Gastrocnemius medialis (tissue), 4 donors: Measurements from ENCODE around the gene LFNG. TPM values are rescaled to one million over a fixed set of nuclear protein-coding genes. Genes with fewer than 3 reads are reported as not detected.

Experiments
- ATAC-seq, 2 donors: fragments of 150-250 bp; one replicate each; pipeline ENCODE4 v1.9.1; 2016
- DNase-seq, 2 donors: peaks; one replicate each; pipeline ENCODE4 v3.0.0-alpha.2; 2019
- H3K27ac ChIP-seq, 4 donors: fragments of 200-600 bp; sonication (generic); 1 replicate in 1 of 4; 2 replicates in 3 of 4; pipeline ENCODE4 v1.5.1; 2016 to 2018; ENCODE audit warnings: mild to moderate bottlenecking in 2 of 4, moderate library complexity in 1 of 4
- H3K27me3 ChIP-seq, 3 donors: fragments of 200-600 bp; sonication (generic) in 2 of 3; 1 replicate in 1 of 3; 2 replicates in 2 of 3; pipeline versions ENCODE4 v1.5.1 to v1.6.0; 2016 to 2019; ENCODE audit warnings: mild to moderate bottlenecking in 1 of 3, moderate library complexity in 1 of 3
- H3K36me3 ChIP-seq, 2 donors: fragments of 200-600 bp; sonication (generic) in 1 of 2; one replicate each; pipeline ENCODE4 v1.5.1; 2017 to 2018
- H3K4me1 ChIP-seq, 2 donors: fragments of 200-600 bp; sonication (generic) in 1 of 2; one replicate each; pipeline ENCODE4 v1.5.1; 2016 to 2017; ENCODE audit warnings: mild to moderate bottlenecking in 2 of 2
- H3K4me3 ChIP-seq, 4 donors: fragments of 200-600 bp; sonication (generic) in 3 of 4; 1 replicate in 1 of 4; 2 replicates in 3 of 4; pipeline ENCODE4 v1.5.1; 2016 to 2019; ENCODE audit warnings: mild to moderate bottlenecking in 2 of 4
- H3K9me3 ChIP-seq, 3 donors: fragments of 200-600 bp; sonication (generic) in 2 of 3; 1 replicate in 1 of 3; 2 replicates in 2 of 3; pipeline ENCODE4 v1.5.1; 2016 to 2019
- CTCF ChIP-seq, 5 experiments: fragments of 450-650 bp in 3 of 5; fragments of 200-600 bp in 2 of 5; sonication (generic) in 2 of 5; IDR thresholded peaks in 4 of 5; conservative IDR thresholded peaks in 1 of 5; 1 replicate in 4 of 5; 2 replicates in 1 of 5; pipeline ENCODE4 v1.5.1; 2016 to 2019; ENCODE audit warnings: antibody characterized with exemption in 5 of 5, mild to moderate bottlenecking in 3 of 5, moderate library complexity in 3 of 5
- POLR2A ChIP-seq, 2 donors: fragments of 450-650 bp; IDR thresholded peaks; one replicate each; pipeline ENCODE4 v1.6.1; 2017; ENCODE audit warnings: antibody characterized with exemption in 2 of 2, mild to moderate bottlenecking in 2 of 2, moderate library complexity in 2 of 2
- in situ Hi-C, 4 donors: fragments of 200-750 bp; cut with MboI; loops; one replicate each; pipeline versions ENCODE4 v1.15.0 to v1.8.0; 2017; ENCODE audit warnings: low sequenced_read_pairs in 4 of 4
- intact Hi-C: fragments of 100-400 bp; cut with DNase I; formaldehyde crosslinking; loops from one replicate; pipeline ENCODE4 v1.15.1; 2023; ENCODE audit warnings: low total_unique reads
- total RNA-seq, 4 donors: library from RNA; depleted of rRNA; stranded (reverse); fragments of >200 nt; gene quantifications; one replicate each; pipeline versions ENCODE4 v1.1.0 to v1.2.3, GENCODE V29; 2016

The LFNG gene
- 1 to 10 TPM; 1.0 to 5.9 (median 1.7) TPM for total RNA-seq

DNA sequence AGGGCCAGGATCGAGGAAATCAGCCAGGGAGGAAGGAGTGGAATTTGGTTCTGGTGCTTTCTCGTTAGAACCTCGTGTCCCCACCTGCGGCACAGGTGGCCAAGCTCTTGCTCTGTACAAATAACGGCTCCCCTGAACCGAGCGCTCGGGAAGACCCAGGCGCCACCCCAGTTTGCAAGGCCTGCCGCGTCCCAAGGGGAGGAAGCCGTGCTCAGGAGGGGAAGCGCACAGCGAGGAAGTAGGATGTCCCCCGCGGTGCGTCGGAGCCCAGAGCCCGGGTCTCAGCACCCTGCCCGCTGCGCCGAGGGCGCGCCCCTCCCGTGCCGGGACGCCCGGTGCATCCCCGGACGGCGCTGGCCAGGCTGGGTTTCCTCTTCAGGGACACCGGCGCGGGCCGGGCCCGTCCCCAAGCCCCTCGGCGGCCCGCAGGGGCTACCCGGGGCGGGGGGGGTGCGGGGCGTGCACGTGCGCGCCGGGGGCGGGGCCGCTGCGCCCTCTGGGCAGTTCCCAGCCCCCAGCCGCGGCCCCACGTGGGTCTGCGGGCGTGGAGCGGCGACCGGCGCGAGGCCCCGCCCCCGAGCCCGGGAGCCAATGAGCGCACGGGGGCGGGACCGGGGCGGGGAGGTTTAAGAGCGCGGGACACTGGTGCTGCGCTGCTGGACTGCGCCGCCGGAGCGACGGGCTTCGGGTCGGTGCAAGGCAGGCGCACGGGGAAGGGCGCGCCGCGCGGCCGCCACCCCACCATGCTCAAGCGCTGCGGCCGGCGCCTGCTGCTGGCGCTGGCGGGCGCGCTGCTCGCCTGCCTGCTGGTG lies at the start of gene LFNG:
Gene LFNG, plus strand, starts transcription at position 656 of the 812 bp plus-strand sequence. Its CDS starts 88 bp downstream, at position 744.
- peak within 1 kb of the TSS; percentile 53 to 69 (median 55) for H3K4me3 ChIP-seq
- peak within 1 kb of the TSS in 1 of 4 donors; percentile 18 for H3K27ac ChIP-seq
- peaks cover 25 to 33% (median 30%) of the 10 kb centered on the region in 3 donors for H3K27me3 ChIP-seq
- H3K36me3 ChIP-seq, result no peaks in the 10 kb centered on the region
- TF ChIP-seq POLR2A (IDR thresholded peaks at IDR 0.05) (peak; percentile 76 to 94), CTCF (IDR thresholded peaks at IDR 0.05 in 4 of 5, conservative IDR thresholded peaks at IDR 0.05 in 1 of 5) (no peak)
- peaks cover 0 to 25% of the 10 kb centered on the region in 2 donors for H3K4me1 ChIP-seq
- H3K9me3 ChIP-seq, result no peaks in the 10 kb centered on the region
- ATAC-seq, result peak; percentile 85 to 92
- DNase-seq, result peak; percentile 74 to 77
- in situ Hi-C loops (no loop called here), intact Hi-C loops (loop anchor here (2.0 kb wide), 2 partner anchors 35 to 117 kb away; partner anchors contain the start of genes BRAT1 and CHST12)

- in situ Hi-C loops (loop anchor here in 2 of 4 donors (25.0 kb wide), 1 partner anchor 217 kb away; the partner anchor contains the start of gene AMZ1 (in 2 of the 2)), intact Hi-C loops (loop anchor here (2.0 kb wide), 1 partner anchor 68 kb away; the partner anchor contains the start of gene CHST12)
- H3K36me3 ChIP-seq, result no peaks in the 10 kb centered on the region
- H3K4me3 ChIP-seq, result no peak overlapping the region
- DNase-seq (no peak), ATAC-seq (no peak)
- H3K4me1 ChIP-seq, result no peaks in the 10 kb centered on the region
- H3K9me3 ChIP-seq, result no peaks in the 10 kb centered on the region
- no peak for TF ChIP-seq POLR2A (IDR thresholded peaks at IDR 0.05)
- TF ChIP-seq CTCF (IDR thresholded peaks at IDR 0.05 in 4 of 5, conservative IDR thresholded peaks at IDR 0.05 in 1 of 5), result no peak
- peaks cover 8 to 17% (median 14%) of the 10 kb centered on the region in 3 donors for H3K27me3 ChIP-seq
- H3K27ac ChIP-seq, result no peak overlapping the region
Observed at GRCh38 chr7:2470204-2471021, 49.2 kb upstream of the LFNG start.

DNA sequence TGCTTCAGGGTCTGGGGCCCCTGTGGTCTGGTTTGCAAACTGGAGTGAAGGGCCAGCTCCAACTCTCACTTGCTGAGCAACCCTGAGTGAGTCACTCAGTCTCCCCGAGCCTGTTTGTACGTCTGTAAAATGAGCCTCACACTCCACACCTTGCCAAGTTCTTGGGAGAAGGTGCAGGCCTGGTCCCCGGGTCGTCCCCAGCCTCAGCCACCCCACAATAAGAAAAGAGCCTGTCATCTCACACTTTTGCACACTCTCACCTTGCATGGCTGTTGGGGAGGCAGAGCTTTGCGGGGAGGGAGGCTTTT lies 48.6 kb upstream of the LFNG start:
- peaks cover 8 to 17% (median 14%) of the 10 kb centered on the region in 3 donors for H3K27me3 ChIP-seq

More for the DNA sequence above, 48.6 kb upstream of the LFNG start:
- DNase-seq (no peak), ATAC-seq (no peak)
- no peak overlapping the region for H3K27ac ChIP-seq
- in situ Hi-C loops (loop anchor here in 2 of 4 donors (25.0 kb wide), 1 partner anchor 216 kb away; the partner anchor contains the start of gene AMZ1 (in 2 of the 2)), intact Hi-C loops (loop anchor here (2.0 kb wide), 1 partner anchor 68 kb away; the partner anchor contains the start of gene CHST12)
- H3K9me3 ChIP-seq, result no peaks in the 10 kb centered on the region
- H3K4me1 ChIP-seq, result no peaks in the 10 kb centered on the region
- no peak overlapping the region for H3K4me3 ChIP-seq
- TF ChIP-seq CTCF (IDR thresholded peaks at IDR 0.05 in 4 of 5, conservative IDR thresholded peaks at IDR 0.05 in 1 of 5) (no peak), POLR2A (IDR thresholded peaks at IDR 0.05) (no peak)
- H3K36me3 ChIP-seq, result no peaks in the 10 kb centered on the region
